Peyer's patch (tissue), 4 donors: ENCODE data around the gene ADGRF1. TPM values are rescaled to one million over a fixed set of nuclear protein-coding genes. Genes with fewer than 3 reads are reported as not detected.
"Not testable (repeated sequence)": the region's sequence is repeated elsewhere in the genome, so short reads cannot be mapped to it uniquely, and the experiment has no call there.

Source experiments
- DNase-seq, 3 donors: peaks; one replicate each; pipeline ENCODE4 v3.0.0-alpha.2; 2017 to 2019
- H3K27ac ChIP-seq, 4 donors: fragments of 200-600 bp; sonication (generic); one replicate each; pipeline ENCODE4 v1.5.1; 2016 to 2019
- H3K27me3 ChIP-seq, 2 donors: fragments of 200-600 bp; sonication (generic); one replicate each; pipeline ENCODE4 v1.5.1; 2019
- H3K36me3 ChIP-seq, 3 donors: fragments of 200-600 bp; sonication (generic); one replicate each; pipeline ENCODE4 v1.5.1; 2016 to 2019
- H3K4me1 ChIP-seq, 4 donors: fragments of 200-600 bp; sonication (generic); one replicate each; pipeline ENCODE4 v1.5.1; 2016 to 2019
- H3K4me3 ChIP-seq, 4 donors: fragments of 200-600 bp; sonication (generic); 1 replicate in 3 of 4; 2 replicates in 1 of 4; pipeline ENCODE4 v1.5.1; 2016 to 2019; ENCODE audit warnings: mild to moderate bottlenecking in 1 of 4
- H3K9me3 ChIP-seq, 4 donors: fragments of 200-600 bp; sonication (generic); one replicate each; pipeline ENCODE4 v1.5.1; 2016 to 2019; ENCODE audit warnings: mild to moderate bottlenecking in 1 of 4
- POLR2A ChIP-seq, 2 donors: fragments of 450-650 bp; IDR thresholded peaks; one replicate each; pipeline ENCODE4 v1.5.1; 2017; ENCODE audit warnings: antibody characterized with exemption in 2 of 2, mild to moderate bottlenecking in 2 of 2, moderate library complexity in 2 of 2
- total RNA-seq, 4 donors: library from RNA; depleted of rRNA; stranded (reverse); fragments of >200 nt; gene quantifications; one replicate each; pipeline ENCODE4 v1.1.0, GENCODE V29; 2016
- TF ChIP-seq, protein P1 (sequence below), 6 experiments: fragments of 450-650 bp in 4 of 6; fragments of 200-600 bp in 2 of 6; sonication (generic) in 1 of 6; IDR thresholded peaks; one replicate each; pipeline ENCODE4 v1.5.1; 2017 to 2019; ENCODE audit warnings: antibody characterized with exemption in 6 of 6, mild to moderate bottlenecking in 3 of 6, moderate library complexity in 1 of 6

ADGRF1 gene
- 10 to 100 TPM in 2 of 4 donors, 1 to 10 TPM in 1, not detected in 1; 7.4 to 22.6 (median 13.5) TPM for total RNA-seq

- TF ChIP-seq, protein P1, sequence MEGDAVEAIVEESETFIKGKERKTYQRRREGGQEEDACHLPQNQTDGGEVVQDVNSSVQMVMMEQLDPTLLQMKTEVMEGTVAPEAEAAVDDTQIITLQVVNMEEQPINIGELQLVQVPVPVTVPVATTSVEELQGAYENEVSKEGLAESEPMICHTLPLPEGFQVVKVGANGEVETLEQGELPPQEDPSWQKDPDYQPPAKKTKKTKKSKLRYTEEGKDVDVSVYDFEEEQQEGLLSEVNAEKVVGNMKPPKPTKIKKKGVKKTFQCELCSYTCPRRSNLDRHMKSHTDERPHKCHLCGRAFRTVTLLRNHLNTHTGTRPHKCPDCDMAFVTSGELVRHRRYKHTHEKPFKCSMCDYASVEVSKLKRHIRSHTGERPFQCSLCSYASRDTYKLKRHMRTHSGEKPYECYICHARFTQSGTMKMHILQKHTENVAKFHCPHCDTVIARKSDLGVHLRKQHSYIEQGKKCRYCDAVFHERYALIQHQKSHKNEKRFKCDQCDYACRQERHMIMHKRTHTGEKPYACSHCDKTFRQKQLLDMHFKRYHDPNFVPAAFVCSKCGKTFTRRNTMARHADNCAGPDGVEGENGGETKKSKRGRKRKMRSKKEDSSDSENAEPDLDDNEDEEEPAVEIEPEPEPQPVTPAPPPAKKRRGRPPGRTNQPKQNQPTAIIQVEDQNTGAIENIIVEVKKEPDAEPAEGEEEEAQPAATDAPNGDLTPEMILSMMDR (IDR thresholded peaks at IDR 0.05) = no peak
- peak in 1 of 2 donors; percentile 25 for TF ChIP-seq POLR2A (IDR thresholded peaks at IDR 0.05)
- no peaks in the 10 kb centered on the region for H3K27me3 ChIP-seq
- H3K9me3 ChIP-seq = no peaks in the 10 kb centered on the region
- peaks cover 0 to 8% (median 0%) of the 10 kb centered on the region in 4 donors for H3K4me1 ChIP-seq
- peak within 1 kb of the TSS in 1 of 4 donors; percentile 10 for H3K4me3 ChIP-seq
- H3K36me3 ChIP-seq = no peaks in the 10 kb centered on the region
- H3K27ac ChIP-seq = peak within 1 kb of the TSS in 1 of 4 donors; percentile 6
- DNase-seq = peak in 1 of 3 donors; percentile 52
Observed at GRCh38 chr6:47042275-47042791, at the start of gene ADGRF1. Gene ADGRF1, minus strand, starts transcription at chr6:47042332. Its CDS starts 13,271 bp downstream, at chr6:47029061.

DNA sequence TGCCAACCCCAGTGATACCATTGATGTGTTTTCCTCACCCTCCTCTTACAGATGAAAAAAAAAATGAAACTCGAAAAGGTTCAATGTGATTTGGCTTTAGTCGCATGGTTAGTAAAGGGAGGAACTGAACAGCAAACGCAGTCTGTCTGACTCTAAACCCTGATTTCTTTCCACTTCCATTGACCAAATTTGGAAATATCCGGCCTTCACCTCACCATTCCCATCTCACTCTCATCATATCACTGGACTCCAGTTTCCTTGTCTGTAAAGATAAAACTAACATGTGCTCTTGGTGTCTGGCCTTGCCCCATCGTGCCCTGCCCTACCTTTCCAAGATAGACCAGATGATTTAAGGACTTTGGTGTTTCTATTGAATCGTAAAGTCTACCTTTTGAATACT is 48.7 kb upstream of the ADGRF1 start:
- no peak overlapping the region for H3K4me3 ChIP-seq
- DNase-seq = no peak
- H3K4me1 ChIP-seq = peaks cover 0 to 13% (median 0%) of the 10 kb centered on the region in 4 donors
- no peaks in the 10 kb centered on the region for H3K27me3 ChIP-seq
- no peak overlapping the region for H3K27ac ChIP-seq
- no peak for TF ChIP-seq POLR2A (IDR thresholded peaks at IDR 0.05)
- TF ChIP-seq, protein P1 (IDR thresholded peaks at IDR 0.05) = no peak
- no peaks in the 10 kb centered on the region for H3K36me3 ChIP-seq
- no peaks in the 10 kb centered on the region for H3K9me3 ChIP-seq

- not testable (repeated sequence) for H3K27me3 ChIP-seq, DNase-seq, H3K27ac ChIP-seq, H3K36me3 ChIP-seq, H3K9me3 ChIP-seq, H3K4me3 ChIP-seq
- peaks cover 0 to 11% (median 0%) of the 10 kb centered on the region in 4 donors for H3K4me1 ChIP-seq
Observed at GRCh38 chr6:47089473-47089872, 47.3 kb upstream of the ADGRF1 start.

DNA sequence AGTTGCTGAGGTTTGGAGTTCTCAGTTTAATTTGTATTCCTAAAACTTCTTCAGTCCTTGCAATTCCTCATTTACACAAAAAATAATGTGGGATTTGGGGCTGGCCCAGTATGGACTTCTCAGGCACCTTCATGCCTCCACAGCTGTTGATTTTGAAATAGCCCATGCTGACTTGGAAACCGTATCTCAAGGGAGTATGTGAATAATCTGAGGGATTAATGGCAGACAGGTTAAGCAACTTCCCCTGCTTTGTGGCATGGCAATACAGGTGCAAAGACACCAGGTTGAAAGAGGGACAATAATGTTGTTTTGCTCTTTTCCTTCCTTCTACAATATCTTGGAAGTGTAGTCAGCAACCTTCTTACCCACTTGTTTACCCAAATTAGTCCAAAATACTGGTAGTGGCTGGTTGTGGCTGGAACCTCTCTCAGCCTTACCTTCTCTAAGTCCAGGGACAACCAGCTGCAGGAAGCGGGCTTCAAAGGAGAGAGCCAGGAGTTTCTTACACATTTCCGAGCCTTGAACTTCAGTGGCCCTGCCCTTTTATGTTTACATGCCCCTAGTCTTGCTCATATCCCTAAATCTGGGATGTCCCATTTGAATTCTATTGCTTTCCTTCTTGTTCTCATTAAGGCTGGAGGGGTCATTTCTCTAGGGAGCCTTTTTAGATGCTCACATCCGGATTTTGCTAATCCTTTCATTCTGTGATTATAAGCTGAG is 44.1 kb upstream of the ADGRF1 start:
- Histone ChIP-seq H3K9me3 (no peaks in the 10 kb centered on the region), H3K4me1 (peaks cover 0 to 13% (median 0%) of the 10 kb centered on the region in 4 donors), H3K4me3 (no peak overlapping the region), H3K36me3 (no peaks in the 10 kb centered on the region), H3K27me3 (no peaks in the 10 kb centered on the region), H3K27ac (no peak overlapping the region)
- TF ChIP-seq, protein P1 (IDR thresholded peaks at IDR 0.05) = no peak
- TF ChIP-seq POLR2A (IDR thresholded peaks at IDR 0.05) = no peak
- no peak for DNase-seq

GRCh38 chr6:47084610-47085009 is 42.5 kb upstream of the ADGRF1 start:
- no peak overlapping the region for H3K27ac ChIP-seq
- TF ChIP-seq, protein P1 (IDR thresholded peaks at IDR 0.05) = no peak
- TF ChIP-seq POLR2A (IDR thresholded peaks at IDR 0.05) = no peak
- DNase-seq = no peak

DNA sequence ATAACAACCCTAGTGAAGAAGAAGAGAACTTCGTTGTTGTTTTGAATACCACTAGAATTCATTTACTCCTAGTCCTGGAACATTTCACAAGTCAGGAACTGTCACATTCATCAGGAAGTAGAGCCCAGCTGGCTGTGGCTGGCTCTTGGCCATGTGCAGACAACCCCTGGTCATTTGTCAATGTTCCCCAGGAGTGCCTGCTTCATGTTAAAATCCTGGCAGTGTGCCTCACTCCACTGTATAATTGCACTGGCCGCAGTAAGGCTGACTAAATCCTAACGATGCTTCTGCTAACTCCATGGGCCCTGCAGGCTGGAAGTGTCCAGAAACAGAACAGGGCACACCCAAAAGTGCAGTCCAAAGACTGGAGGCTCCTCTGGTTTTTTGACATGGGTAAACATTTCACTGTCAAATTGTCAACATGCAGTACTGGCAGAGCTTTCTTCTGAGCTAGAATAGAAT is 41.5 kb upstream of the ADGRF1 start:
- Histone ChIP-seq H3K4me3 (no peak overlapping the region), H3K27ac (peak overlapping the region in 2 of 4 donors; percentile 4 to 53), H3K27me3 (no peaks in the 10 kb centered on the region), H3K9me3 (no peaks in the 10 kb centered on the region), H3K4me1 (peaks cover 0 to 13% (median 0%) of the 10 kb centered on the region in 4 donors), H3K36me3 (no peaks in the 10 kb centered on the region)
- peak; percentile 18 to 81 (median 68) for DNase-seq
- TF ChIP-seq, protein P1 (IDR thresholded peaks at IDR 0.05) = peak in 1 of 6 experiments; percentile 0
- TF ChIP-seq POLR2A (IDR thresholded peaks at IDR 0.05) = no peak

More at GRCh38 chr6:47084610-47085009, 42.5 kb upstream of the ADGRF1 start:
- peaks cover 0 to 13% (median 0%) of the 10 kb centered on the region in 4 donors for H3K4me1 ChIP-seq
- no peaks in the 10 kb centered on the region for H3K9me3 ChIP-seq
- H3K36me3 ChIP-seq = no peaks in the 10 kb centered on the region
- H3K4me3 ChIP-seq = no peak overlapping the region
- H3K27me3 ChIP-seq = no peaks in the 10 kb centered on the region
